Fibroblast of the aortic adventitia (primary cell): ENCODE measurements around the gene ZNF280A. TPM values are rescaled to one million over a fixed set of nuclear protein-coding genes. Genes with fewer than 3 reads are reported as not detected.

Experiments used
- DNase-seq: peaks from one replicate; pipeline ENCODE4 v3.0.0-alpha.2; 2010; ENCODE audit warnings: low read depth
- H3K4me3 ChIP-seq: 2 replicates; pipeline ENCODE4 v1.5.1; 2011; ENCODE audit warnings: low read depth, mild to moderate bottlenecking, control low read depth, low read length, moderate library complexity
- CTCF ChIP-seq: IDR thresholded peaks from 2 replicates; pipeline ENCODE4 v1.5.1; 2011; ENCODE audit warnings: mild to moderate bottlenecking, low read length, control low read depth, inconsistent platforms; ENCODE audit not compliant: insufficient read depth
- total RNA-seq: library from RNA; depleted of rRNA; stranded (reverse); fragments of >200 nt; gene quantifications from 2 replicates; pipeline ENCODE4 v1.2.3, GENCODE V29; 2012; ENCODE audit warnings: low replicate concordance

ZNF280A gene
- total RNA-seq, 1 donor: not detected

GRCh38 chr22:22556995-22557925 lies 37.2 kb upstream of the ZNF280A start:
- no peak for TF ChIP-seq CTCF
- no peak for DNase-seq
- no peak overlapping the region for H3K4me3 ChIP-seq

- DNase-seq: no peak
- H3K4me3 ChIP-seq: no peak overlapping the region
- TF ChIP-seq CTCF: no peak
Observed at GRCh38 chr22:22556578-22556977, 36.5 kb upstream of the ZNF280A start.

DNA sequence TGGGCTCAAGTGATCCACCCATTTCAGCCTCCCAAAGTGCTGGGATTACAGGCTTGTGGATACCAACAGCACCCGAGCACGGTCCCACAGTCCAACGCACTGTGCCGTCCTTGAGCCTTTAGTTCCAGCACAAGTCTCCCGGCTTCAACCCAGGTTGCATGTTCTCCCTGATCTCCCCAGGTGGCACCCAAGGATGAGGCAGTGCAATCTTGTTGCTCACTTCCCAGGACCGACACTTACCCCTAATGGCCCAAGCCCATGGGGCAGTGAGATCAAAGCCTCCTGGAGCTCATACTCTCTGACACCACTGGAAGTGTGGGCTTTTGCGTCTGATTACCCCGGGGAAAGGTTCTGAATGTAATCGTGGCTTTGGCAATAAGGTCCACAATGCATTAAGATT lies 35.5 kb upstream of the ZNF280A start:
- TF ChIP-seq CTCF: no peak

GRCh38 chr22:22554587-22555284 lies 34.7 kb upstream of the ZNF280A start:
- TF ChIP-seq CTCF: no peak
- DNase-seq: no peak
- no peak overlapping the region for H3K4me3 ChIP-seq

More for the DNA sequence above, 35.5 kb upstream of the ZNF280A start:
- DNase-seq: no peak
- H3K4me3 ChIP-seq: no peak overlapping the region

- DNase-seq: no peak
- H3K4me3 ChIP-seq: no peak overlapping the region
- TF ChIP-seq CTCF: no peak
Observed at GRCh38 chr22:22553735-22554586, 33.9 kb upstream of the ZNF280A start.

- H3K4me3 ChIP-seq: no peak overlapping the region
- TF ChIP-seq CTCF: no peak
- DNase-seq: no peak
Observed at GRCh38 chr22:22553141-22553540, 33.1 kb upstream of the ZNF280A start.
